ENCODE data around the gene DLGAP3.

- TF ChIP-seq POLR2A (IDR thresholded peaks at IDR 0.05; ENCODE audit: low read length) = no peak
- no peak for TF ChIP-seq NR3C1 (IDR thresholded peaks at IDR 0.05)
- no peak for TF ChIP-seq ELK1 (IDR thresholded peaks at IDR 0.05; ENCODE audit: low read depth, low read length)
- TF ChIP-seq KDM1A (IDR thresholded peaks at IDR 0.05; ENCODE audit: low read depth) = no peak
- TF ChIP-seq CTCF (IDR thresholded peaks at IDR 0.05) = no peak
- TF ChIP-seq FOSB (CRISPR knock-in tag; IDR thresholded peaks at IDR 0.05) = no peak
Observed at GRCh38 chr1:34923490-34923889, 6.0 kb downstream of the DLGAP3 start.

All from A549 (cell line).